ENCODE data around the gene MTCL1. TPM values are rescaled to one million over a fixed set of nuclear protein-coding genes. Genes with fewer than 3 reads are reported as not detected.

Gene MTCL1
- total and polyA plus RNA-seq, 9 of the 15 experiments (the other 6 are each of a cell fraction or from before 2014, with no cell fraction given) = 0.21 to 7.4 (median 3.7) TPM

DNA sequence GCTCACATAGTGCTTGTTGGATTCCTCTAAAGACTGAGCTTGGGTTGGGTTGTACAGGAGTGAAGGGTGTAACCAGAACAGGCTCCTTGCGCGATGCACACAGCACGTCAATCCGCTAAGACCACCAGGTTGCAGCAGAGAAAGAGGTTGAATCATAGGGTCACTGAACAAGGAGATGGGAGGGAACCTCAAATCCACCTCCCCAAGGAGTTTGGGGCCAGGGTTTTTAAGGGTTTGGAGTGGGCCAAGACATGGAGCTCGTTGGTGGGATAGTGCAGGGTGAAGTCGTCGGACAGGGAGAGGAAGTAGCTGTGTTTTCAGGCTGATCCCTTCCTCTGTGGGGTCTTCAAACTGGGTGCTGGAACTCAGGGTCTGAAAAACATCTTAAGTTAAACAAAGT, 20.8 kb upstream of the MTCL1 start:
- H3K36me3 ChIP-seq (ENCODE audit: control insufficient read depth, insufficient read depth, low read length) = no peaks in the 10 kb centered on the region
- peaks cover 3 to 10% of the 10 kb centered on the region in 2 experiments; a peak in 4 of 5 replicates for H3K27me3 ChIP-seq (ENCODE audit: control insufficient read depth in 2 of 2, insufficient read depth in 2 of 2, low read length in 2 of 2)
- no peaks in the 10 kb centered on the region for H3K79me2 ChIP-seq (ENCODE audit: control insufficient read depth, insufficient read depth, low read length)
- 50% methylated on average over 7 of the region's 7 CpGs for WGBS (ENCODE audit: insufficient coverage, low coverage, missing lambda C conversion rate)
- intact Hi-C loops (cut with micrococcal nuclease) = loop anchor here (10.0 kb wide), 1 partner anchor 110 kb away; no protein-coding TSS in a partner anchor
- no peak for FAIRE-seq
- CTCF ChIA-PET (ENCODE audit: low intra/inter-chr PET ratio) = no interaction called here
- in situ Hi-C loops (cut with MboI) = no loop called here
- no peaks in the 10 kb centered on the region for H4K20me1 ChIP-seq (replicated peaks; ENCODE audit: control insufficient read depth, insufficient read depth, low read length)
- no peak overlapping the region for H3K4me2 ChIP-seq (ENCODE audit: insufficient read depth, low read length)
- no TSS peak for BruUV-seq (replicated peaks)
- ATAC-seq = no peak
- POLR2A ChIA-PET = interaction anchor here (0.6 to 2.9 kb wide), 3 partner anchors 12 to 1824 kb away, joined by 3 to 13 read pairs (median 4); no protein-coding TSS in a partner anchor
- H3K4me1 ChIP-seq (replicated peaks in 1 of 2; ENCODE audit: control insufficient read depth in 2 of 2, insufficient read depth in 2 of 2, low read length in 2 of 2) = peaks cover 0 to 3% of the 10 kb centered on the region in 2 experiments; a peak in 3 of 5 replicates
- H3K27ac ChIP-seq (ENCODE audit: extremely low read depth, low read depth, low read length) = no peak overlapping the region
- no peak for DNase-seq (ENCODE audit: extremely low read depth in 1 of 4, low spot score in 3 of 4)
- H3K9ac ChIP-seq (ENCODE audit: insufficient read depth in 1 of 2, low read depth in 2 of 2, low read length in 2 of 2) = no peak overlapping the region
- H2AFZ ChIP-seq (ENCODE audit: low read depth, low read length) = no peak overlapping the region; the same call in 1 of the 2 replicates
- no peaks in the 10 kb centered on the region for H3K9me1 ChIP-seq (ENCODE audit: control insufficient read depth, insufficient read depth, low read length)
- no peak overlapping the region for H3K4me3 ChIP-seq
- no peaks in the 10 kb centered on the region for H3K9me3 ChIP-seq (replicated peaks; ENCODE audit: control insufficient read depth, insufficient read depth, low read depth, low read length)
- TF ChIP-seq NONO (IDR thresholded peaks at IDR 0.05; ENCODE audit: low read depth in 2 of 2, low read length in 1 of 2) = no peak
- no peak for TF ChIP-seq PTRF (tag; IDR thresholded peaks at IDR 0.05)
- TF ChIP-seq SMARCE1 (IDR thresholded peaks at IDR 0.05) = no peak
- no peak for TF ChIP-seq CREM (IDR thresholded peaks at IDR 0.05; ENCODE audit: low read depth)
- no peak for TF ChIP-seq LEF1 (IDR thresholded peaks at IDR 0.05)
- no peak for TF ChIP-seq CEBPG (CRISPR knock-in tag; IDR thresholded peaks at IDR 0.05)
- TF ChIP-seq CEBPG (tag; conservative IDR thresholded peaks at IDR 0.05 in 1 of 2, IDR thresholded peaks at IDR 0.05 in 1 of 2) = no peak
- TF ChIP-seq GABPB2 (CRISPR knock-in tag; conservative IDR thresholded peaks at IDR 0.05) = no peak
- no peak for TF ChIP-seq ZNF311 (CRISPR knock-in tag; IDR thresholded peaks at IDR 0.05)
- TF ChIP-seq MIER1 (IDR thresholded peaks at IDR 0.05; ENCODE audit: low read depth) = no peak
- TF ChIP-seq ZNF124 (CRISPR knock-in tag; IDR thresholded peaks at IDR 0.05) = no peak

Measured in K562 (cell line).